Measurements from ENCODE around the gene PCDHGA6. TPM values are rescaled to one million over a fixed set of nuclear protein-coding genes. Genes with fewer than 3 reads are reported as not detected.

PCDHGA6 gene
- total RNA-seq: under 0.01 and 0.24 TPM in 2 replicates

DNA sequence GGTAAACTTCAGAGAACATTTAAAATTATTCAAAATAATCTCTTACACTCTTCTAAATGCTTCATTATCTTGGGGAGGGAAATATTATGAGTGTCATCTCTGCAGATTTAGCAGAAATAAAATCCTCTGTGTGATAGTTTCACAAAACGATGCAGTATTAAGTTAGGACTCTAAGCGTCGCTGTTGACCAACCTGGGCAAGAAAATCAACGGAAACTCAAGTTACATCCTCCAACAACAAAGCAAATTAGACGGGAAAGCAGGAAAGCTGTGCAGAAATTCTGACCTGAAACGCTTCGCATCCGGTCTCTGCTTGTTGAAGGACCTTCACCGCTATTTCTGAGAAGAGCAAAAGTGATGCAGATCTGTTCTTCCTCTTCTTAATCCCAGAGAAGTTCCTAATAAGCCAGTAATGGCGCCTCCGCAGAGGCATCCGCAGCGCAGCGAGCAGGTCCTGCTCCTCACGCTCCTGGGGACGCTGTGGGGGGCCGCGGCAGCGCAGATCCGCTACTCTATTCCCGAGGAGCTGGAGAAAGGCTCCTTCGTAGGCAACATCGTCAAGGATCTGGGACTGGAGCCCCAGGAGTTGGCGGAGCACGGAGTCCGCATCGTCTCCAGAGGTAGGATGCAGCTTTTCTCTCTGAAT, at the start of gene PCDHGA6:
Gene PCDHGA6, plus strand, starts transcription at position 219 of the 645 bp plus-strand sequence. Its CDS starts 193 bp downstream, at position 412.

DNA sequence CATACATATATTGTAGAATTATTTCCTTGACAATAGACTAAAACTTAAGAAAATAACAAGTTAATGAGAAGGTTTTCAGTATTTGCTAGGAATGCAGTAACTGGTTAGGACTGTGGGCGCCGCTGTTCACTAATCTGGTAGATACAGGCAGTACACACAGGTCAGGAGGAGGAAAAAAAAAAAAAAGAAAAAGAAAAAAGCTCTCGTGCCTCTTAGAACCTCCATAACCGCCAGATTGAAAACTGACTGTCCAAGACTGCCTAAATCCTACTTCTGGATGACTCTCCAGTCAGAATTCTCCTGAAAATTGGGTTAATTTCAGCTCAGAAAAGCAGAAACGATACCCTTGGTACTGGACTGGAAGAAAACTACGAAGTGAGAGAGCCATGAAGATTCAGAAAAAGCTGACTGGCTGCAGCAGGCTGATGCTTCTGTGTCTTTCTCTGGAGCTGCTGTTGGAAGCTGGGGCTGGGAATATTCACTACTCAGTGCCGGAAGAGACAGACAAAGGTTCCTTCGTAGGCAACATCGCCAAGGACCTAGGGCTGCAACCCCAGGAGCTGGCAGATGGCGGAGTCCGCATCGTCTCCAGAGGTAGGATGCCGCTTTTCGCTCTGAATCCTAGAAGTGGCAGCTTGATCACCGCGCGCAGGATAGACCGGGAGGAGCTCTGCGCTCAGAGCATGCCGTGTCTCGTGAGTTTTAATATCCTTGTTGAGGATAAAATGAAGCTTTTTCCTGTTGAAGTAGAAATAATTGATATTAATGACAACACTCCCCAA, 43.2 kb upstream of the PCDHGA6 start, which contains the start of gene PCDHGA1:
Gene PCDHGA1, plus strand, starts transcription at position 216 of the 782 bp plus-strand sequence.

DNA sequence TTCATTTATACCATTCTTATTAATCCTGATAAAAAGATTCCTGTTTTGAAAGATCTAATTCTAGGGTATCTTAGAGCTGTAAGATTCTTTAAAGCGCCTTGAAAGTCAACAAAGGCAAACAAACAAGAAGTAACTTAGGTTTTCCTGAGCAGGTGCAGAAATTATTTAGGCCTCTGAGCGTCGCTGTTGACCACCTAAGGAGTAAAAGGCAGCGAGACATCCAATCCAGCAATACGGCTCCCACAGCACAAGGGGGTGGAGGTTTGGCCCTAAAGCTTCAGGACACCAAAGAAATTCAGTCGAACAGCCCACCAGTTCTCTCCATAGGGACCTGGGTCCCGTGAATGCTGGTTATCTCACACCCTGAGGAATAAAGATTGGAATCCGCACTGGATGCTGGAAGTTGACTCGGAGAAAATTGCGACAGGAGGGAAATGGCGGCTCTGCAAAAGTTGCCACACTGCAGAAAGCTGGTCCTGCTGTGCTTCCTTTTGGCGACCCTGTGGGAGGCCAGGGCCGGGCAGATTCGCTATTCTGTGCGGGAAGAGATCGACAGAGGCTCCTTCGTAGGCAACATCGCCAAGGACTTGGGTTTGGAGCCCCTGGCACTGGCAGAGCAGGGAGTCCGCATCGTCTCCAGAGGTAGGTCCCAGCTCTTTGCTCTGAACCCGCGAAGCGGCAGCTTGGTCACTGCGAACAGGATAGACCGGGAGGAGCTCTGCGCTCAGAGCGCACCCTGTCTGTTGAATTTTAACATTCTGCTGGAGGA, 35.0 kb upstream of the PCDHGA6 start, which contains the start of gene PCDHGA2:
Gene PCDHGA2, plus strand, starts transcription at position 223 of the 769 bp plus-strand sequence.

DNA sequence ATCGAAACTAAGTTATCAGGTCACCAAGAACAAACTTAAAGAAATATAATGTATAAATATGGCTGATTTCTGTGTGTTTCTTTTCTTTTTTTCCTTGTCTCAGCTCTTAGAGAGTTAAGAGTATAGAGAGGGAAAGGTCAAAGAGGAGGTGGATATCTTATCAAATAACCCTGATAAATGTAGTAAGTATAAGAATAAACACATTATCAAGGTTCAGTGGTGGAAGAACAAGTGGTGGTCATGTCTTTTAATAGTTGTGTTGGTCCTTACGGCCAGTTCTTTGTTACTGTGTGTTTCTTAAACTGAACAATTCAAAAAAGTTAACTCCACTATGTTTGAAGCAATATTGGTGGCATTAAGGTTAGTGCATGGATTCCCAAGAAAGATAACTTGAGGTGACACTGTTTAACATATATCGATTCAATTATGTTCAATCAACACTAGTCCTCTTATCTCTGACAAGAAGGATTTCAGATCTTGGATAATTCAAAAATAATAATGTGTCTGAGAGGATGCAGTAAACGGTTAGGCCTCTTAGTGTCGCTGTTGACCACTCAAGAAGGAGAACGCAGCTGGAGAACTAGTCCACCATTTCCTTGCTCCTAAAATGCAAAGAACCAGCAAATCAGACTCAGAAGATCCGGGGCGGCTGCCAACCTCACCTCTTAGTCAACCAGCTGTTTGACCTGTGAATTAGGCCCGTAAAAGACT, 30.3 kb upstream of the PCDHGA6 start, which contains the start of gene PCDHGA3:
Gene PCDHGA3, plus strand, starts transcription at position 588 of the 711 bp plus-strand sequence. CDS start 205 bp downstream, outside the sequence.

DNA sequence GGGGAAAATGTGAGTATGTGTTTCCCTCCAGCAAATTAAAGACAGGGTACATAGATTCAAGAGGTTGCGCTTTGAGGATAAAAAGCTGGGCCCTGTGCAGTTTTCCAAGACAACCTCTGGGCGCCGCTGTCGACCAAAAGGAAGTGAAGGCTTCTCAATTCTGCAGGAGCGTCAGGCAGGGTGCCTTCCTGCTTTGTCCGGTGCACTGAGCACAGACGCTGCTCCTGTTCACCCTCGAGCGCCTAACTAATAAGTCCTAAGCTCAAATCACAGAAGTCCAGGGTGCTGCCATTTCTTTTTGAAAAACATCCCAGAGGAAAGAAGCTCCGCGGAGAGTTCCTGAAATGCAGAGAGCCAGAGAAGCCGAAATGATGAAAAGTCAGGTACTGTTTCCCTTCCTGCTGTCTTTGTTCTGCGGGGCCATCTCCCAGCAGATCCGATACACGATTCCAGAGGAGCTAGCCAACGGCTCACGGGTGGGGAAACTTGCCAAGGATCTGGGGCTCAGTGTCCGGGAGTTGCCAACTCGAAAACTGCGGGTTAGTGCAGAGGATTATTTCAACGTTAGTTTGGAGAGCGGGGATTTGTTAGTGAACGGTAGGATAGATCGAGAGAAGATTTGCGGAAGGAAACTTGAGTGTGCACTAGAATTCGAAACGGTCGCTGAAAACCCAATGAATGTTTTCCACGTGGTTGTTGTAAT, 23.6 kb upstream of the PCDHGA6 start, which contains the start of gene PCDHGB1:
Gene PCDHGB1, plus strand, starts transcription at position 183 of the 703 bp plus-strand sequence. Its CDS starts 162 bp downstream, at position 345.

DNA sequence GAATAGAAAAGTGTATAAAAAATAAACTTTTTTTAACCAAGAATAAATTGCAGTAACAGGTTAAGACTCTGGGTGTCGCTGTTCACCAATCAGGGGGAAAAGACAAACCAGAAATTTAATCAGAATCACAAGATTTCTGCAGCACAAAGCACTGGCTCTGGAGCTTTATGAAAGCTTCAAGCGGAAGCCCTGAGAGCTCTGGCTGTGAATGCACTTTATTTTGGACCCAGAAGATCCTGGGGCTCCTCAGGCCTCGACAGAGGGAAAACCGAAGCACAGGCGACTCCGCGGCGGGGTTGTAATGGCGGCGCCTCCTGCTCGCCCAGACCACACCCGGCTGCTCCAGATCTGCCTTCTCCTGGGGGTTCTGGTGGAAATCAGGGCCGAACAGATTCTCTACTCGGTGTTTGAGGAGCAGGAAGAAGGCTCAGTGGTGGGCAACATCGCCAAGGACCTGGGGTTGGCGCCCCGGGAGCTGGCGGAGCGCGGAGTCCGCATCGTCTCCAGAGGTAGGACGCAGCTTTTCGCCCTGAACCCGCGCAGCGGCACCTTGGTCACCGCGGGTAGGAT, 18.7 kb upstream of the PCDHGA6 start, which contains the start of gene PCDHGA4:
Gene PCDHGA4, plus strand, starts transcription at position 122 of the 570 bp plus-strand sequence. Its CDS starts 87 bp downstream, at position 209.

DNA sequence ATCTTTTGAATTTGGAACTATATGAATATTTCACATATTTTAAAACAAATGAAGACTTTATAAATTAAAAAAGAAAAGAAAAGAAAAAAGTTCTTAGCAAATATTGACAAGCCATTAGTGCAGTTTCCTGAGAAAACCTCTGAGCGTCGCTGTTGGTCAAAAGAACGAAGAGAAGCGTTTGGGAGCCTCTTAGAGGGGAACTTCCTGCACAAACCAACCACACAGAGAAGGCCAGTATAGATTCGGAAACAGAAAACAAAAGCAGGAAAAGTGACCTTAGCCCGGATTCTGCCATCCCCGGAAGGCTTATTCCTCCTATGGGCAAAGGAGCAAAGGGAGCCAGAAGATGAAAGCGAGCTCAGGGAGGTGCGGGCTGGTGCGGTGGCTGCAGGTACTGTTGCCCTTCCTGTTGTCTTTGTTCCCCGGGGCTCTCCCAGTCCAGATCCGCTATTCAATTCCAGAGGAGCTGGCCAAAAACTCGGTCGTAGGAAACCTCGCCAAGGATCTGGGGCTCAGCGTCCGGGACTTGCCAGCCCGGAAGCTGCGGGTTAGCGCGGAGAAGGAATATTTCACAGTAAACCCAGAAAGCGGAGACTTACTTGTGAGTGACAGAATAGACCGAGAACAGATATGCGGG, 13.8 kb upstream of the PCDHGA6 start, which contains the start of gene PCDHGB2:
Gene PCDHGB2, plus strand, starts transcription at position 205 of the 637 bp plus-strand sequence. Its CDS starts 142 bp downstream, at position 347.

DNA sequence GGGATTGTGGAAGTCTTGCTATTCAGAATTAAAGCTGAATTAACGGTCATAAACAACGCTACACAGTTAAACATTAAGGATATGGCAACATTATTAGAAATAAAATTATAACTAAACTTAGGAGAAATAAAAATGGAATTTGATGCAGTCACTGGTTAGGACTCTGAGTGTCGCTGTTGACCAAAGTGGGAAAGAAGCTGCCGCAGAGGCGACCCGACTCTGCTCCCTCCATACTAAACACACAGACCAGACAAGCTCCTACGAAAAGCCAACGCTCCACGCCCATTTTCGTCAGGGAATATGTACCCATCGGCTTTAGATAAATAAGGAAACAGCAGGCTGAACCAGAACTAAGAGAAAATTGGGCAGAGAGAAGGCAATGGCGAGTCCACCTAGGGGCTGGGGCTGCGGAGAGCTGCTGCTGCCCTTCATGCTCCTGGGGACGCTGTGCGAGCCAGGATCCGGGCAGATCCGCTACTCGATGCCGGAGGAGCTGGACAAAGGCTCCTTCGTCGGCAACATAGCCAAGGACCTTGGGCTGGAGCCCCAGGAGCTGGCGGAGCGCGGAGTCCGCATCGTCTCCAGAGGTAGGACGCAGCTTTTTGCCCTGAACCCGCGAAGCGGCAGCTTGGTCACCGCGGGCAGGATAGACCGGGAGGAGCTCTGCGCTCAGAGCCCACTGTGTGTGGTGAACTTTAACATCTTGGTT, 9.6 kb upstream of the PCDHGA6 start, which contains the start of gene PCDHGA5:
Gene PCDHGA5, plus strand, starts transcription at position 211 of the 709 bp plus-strand sequence. Its CDS starts 169 bp downstream, at position 380.

DNA sequence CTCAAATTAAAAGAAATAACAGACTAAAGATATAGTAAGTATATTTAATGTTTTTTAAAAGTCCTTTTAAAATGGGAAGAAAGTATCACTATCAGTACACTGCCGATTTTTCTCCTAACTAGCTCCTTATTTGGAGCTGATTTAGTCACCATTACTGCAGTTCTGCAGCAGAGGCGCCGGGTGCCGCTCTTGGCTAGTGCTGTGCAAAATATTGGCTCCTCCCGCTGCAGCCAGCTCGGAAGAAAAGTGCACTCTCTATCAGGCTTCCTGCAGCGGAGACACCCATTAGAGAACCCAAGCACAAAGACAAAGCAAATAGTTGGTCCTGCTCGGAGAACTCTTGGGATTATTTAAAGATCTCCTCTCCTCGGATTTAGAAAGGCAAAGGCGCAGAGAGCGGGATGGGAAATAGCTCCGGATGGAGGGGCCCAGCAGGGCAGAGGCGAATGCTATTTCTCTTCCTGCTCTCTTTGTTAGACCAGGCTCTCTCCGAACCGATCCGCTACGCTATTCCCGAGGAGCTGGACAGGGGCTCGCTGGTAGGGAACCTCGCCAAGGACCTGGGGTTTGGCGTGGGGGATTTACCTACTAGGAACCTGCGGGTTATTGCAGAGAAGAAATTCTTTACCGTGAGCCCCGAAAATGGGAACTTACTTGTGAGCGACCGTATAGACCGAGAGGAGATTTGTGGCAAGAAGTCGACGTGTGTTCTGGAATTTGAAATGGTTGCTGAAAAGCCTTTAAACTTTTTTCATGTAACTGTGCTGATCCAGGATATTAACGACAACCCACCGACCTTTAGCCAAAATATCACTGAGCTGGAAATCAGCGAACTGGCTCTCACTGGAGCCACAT, 3.5 kb upstream of the PCDHGA6 start, which contains the start of gene PCDHGB3:
Gene PCDHGB3, plus strand, starts transcription at position 249 of the 855 bp plus-strand sequence. Its CDS starts 153 bp downstream, at position 402.

DNA sequence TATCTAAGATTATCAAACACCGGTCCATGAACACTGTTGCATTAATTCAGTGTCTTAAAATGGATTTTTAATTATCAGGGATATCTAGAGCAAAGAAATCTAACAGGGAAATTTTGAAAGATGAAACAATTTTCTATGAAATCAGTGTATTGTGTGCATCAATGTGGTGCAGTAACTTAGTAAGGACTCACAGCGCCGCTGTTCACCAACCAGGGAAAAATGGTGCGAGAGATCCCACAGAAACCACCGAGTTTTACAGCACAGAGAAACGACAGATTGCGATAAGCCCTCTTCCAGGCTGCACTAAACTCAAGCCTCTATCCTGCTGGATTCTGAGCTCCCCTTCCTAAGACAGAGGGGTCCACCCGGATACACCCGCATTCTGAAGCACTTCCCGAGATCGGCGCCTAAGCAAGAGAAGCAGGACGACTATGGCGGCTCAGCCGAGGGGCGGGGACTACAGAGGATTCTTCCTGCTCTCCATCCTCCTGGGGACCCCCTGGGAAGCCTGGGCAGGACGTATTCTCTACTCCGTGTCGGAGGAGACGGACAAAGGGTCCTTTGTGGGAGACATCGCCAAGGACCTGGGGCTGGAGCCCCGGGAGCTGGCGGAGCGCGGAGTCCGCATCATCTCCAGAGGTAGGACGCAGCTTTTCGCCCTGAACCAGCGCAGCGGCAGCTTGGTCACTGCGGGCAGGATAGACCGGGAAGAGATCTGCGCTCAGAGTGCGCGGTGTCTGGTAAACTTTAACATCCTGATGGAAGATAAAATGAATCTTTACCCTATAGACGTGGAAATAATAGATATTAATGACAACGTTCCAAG, 9.0 kb downstream of the PCDHGA6 start, which contains the start of gene PCDHGA7:
Gene PCDHGA7, plus strand, starts transcription at position 274 of the 826 bp plus-strand sequence. Its CDS starts 158 bp downstream, at position 432.

DNA sequence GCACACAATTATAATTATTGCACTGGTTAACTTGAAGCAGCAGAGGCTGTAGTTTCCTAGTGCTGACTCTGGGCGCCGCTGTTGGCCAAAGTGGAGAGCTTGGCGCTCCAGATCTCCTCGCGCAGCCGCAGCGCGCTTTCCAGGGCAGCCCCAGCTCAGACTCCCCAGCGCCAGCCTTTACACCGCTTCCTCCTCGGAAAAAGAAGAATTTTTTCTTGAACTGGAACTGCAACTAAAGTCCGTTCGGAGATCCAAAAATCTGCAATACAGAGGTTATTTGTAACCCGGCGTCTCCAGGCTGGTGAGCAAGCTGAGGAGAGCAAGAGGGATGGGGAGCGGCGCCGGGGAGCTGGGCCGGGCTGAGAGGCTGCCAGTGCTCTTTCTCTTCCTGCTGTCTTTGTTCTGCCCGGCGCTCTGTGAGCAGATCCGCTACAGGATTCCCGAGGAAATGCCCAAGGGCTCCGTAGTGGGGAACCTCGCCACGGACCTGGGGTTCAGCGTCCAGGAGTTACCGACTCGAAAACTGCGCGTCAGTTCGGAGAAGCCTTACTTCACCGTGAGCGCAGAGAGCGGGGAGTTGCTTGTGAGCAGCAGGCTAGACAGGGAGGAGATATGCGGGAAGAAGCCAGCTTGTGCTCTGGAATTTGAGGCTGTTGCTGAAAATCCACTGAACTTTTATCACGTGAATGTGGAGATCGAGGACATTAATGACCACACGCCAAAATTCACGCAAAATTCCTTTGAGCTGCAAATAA, 14.0 kb downstream of the PCDHGA6 start, which contains the start of gene PCDHGB4:
Gene PCDHGB4, plus strand, starts transcription at position 142 of the 755 bp plus-strand sequence. Its CDS starts 187 bp downstream, at position 329.

DNA sequence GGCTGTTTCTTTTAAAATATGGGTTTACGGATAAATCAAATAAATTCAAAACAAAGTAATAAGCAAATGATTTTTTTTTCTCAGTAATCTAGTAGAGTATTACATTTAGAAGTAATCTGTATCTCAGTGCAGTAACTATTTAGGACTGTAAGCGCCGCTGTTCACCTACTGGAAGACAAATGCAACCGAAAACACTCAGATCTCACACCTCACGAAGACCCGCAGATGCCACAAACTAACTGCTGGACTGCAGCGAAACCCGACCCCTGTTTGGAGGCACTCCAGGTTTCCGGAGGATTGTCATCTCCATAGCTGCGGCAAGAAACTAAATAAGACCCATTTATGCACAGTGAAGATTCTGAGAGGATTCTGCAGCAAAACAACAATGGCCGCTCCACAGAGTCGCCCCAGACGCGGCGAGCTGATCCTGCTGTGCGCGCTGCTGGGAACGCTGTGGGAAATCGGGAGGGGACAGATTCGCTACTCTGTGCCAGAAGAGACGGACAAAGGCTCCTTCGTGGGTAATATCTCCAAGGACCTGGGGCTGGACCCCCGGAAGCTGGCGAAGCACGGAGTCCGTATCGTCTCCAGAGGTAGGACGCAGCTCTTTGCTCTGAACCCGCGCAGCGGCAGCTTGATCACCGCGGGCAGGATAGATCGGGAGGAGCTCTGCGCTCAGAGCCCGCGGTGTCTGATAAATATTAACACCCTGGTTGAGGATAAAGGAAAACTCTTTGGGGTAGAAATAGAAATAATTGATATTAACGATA, 18.9 kb downstream of the PCDHGA6 start, which contains the start of gene PCDHGA8:
Gene PCDHGA8, plus strand, starts transcription at position 205 of the 770 bp plus-strand sequence. Its CDS starts 181 bp downstream, at position 386.

DNA sequence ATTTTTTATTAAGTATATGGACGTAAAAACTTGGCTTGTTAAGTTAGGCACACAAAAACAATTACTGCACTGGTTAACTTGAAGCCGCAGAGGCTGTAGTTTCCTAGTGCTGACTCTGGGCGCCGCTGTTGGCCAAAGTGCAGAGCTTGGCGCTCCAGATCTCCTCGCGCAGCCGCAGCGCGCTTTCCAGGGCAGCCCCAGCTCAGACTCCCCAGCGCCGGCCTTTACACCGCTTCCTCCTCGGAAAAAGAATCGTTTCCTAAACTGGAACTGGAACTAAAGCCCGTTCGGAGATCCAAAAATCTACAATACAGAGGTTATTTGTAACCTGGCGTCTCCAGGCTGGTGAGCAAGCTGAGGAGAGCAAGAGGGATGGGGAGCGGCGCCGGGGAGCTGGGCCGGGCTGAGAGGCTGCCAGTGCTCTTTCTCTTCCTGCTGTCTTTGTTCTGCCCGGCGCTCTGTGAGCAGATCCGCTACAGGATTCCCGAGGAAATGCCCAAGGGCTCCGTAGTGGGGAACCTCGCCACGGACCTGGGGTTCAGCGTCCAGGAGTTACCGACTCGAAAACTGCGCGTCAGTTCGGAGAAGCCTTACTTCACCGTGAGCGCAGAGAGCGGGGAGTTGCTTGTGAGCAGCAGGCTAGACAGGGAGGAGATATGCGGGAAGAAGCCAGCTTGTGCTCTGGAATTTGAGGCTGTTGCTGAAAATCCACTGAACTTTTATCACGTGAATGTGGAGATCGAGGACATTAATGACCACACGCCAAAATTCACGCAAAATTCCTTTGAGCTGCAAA, 24.3 kb downstream of the PCDHGA6 start, which contains the start of gene PCDHGB5:
Gene PCDHGB5, plus strand, starts transcription at position 192 of the 796 bp plus-strand sequence. Its CDS starts 181 bp downstream, at position 373.

DNA sequence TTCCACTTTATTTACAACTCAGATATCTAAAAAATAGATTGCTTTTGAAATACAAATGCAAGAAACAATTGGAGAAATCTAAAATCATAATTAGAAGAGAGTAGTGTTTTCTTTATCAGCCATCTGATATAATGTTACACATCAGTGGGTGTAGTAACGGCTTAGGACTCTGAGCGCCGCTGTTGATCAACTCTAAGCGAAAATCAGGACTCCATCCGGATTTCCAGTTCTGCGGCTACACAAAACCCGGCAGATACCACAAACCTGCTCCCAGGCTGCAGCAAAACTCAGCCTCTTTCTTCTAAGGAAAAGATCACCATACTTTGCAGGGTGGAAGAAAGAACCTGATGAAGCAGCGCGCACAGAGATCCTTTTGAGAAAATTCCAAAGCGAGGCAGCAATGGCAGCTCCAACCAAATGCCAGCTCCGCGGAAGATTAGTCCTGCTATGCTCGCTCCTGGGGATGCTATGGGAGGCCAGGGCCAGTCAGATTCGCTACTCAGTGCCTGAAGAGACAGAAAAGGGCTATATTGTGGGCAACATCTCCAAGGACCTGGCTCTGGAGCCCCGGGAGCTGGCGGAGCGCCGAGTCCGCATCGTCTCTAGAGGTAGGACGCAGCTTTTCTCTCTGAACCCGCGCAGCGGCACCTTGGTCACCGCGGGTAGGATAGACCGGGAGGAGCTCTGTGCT, 29.0 kb downstream of the PCDHGA6 start, which contains the start of gene PCDHGA9:
Gene PCDHGA9, plus strand, starts transcription at position 226 of the 691 bp plus-strand sequence. Its CDS starts 175 bp downstream, at position 401.

